ENCODE measurements around the gene PSD.

PSD gene

DNA sequence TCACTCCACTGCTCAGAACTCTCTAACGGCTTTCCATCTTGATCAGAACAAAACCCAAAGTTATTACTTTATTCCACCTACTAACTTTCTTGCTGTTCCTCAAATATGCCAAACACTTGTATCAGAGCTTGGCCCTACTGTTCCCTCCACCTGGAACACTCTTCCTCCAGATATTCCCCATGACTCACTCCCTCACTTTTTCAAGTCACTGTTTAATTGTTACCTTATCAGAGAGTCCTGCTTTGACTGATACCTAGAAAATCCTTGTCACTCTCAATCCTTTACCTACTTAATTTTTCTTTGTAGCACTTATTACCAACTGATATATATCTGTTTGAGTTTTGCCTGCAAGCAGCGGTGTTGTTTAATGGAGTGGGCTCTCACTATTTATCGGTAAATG lies 28.7 kb downstream of the PSD start:
- DNase-seq (ENCODE audit: low read depth in 2 of 2): no peak

DNA sequence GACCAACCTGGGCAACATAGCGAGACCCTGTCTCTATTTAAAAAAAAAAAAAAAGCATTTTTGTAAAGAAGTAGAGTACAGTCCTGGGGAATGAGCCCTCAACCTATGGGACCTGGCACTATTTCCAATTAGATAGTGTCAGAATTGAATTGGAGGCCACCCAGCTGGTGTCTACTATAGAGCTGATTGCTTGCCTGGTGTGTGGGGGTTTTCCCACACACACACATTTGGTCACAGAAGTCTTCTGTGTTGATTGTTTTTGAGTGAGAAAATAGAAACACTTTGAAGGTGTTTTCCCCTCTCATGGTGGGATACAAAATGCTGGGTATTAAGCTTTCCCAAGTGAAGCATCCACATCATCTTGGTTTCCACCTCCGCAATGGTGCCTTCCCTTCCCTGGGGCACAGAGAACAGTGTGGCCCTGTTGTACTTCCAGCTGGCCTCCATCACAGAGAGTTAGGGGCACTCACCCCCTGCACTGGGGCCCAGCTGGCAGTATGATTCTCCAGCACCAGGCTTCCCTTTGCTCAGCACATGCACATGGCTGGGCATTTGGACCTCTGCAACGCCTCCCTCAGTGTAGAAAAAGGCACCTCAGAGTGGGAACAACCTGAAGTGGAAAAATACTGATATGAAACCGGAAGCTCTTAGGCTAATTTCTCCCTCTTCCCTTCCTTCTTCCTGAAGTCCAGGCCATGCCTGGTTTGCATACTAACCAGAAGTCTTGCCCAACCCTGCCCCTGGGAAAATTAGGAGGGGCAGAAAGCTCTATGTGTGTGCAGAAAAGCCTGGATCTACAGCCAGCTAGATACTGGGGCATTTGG lies 33.8 kb downstream of the PSD start:
- DNase-seq (ENCODE audit: low read depth in 2 of 2): no peak

DNA sequence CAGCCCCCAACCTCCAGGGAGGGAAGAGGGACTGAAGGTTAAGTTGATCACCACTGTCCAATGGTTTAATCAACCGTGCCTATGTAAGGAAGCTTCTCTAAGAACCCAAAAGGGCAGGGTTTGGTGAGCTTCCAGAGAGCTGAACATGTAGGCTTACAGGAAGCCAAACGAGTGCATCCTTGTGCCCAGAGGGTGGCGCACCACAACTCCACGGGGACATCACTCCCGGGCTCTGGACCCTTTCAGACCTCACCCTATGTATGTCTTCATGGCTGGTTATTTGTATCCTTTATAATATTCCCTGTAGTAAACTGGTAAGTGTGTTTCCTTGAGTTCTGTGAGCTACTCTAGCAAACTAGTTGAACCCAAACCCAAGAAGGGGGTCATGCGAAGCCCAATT lies 34.5 kb downstream of the PSD start:
- DNase-seq (ENCODE audit: low read depth in 2 of 2): no peak

DNA sequence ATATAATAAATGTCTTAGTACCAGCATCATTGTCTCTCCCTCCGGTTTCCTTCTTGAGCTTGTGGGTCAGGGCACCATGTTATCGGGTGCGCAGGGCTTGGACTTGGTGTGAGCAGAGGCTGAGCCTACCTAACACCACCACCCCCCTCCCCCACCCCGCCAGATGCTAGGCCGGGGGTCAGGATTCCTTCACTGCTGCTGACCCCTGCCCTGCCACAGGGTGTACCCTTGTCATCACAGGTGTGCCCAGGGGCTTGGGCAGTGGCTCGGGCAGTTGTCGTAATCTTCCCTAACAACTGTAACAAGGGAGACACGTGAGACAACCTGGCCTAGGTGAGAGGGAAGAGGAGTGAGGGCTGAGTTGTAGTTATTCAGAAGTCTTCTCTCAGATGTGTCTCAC lies 35.7 kb downstream of the PSD start:
- no peak for DNase-seq (ENCODE audit: low read depth in 2 of 2)

DNA sequence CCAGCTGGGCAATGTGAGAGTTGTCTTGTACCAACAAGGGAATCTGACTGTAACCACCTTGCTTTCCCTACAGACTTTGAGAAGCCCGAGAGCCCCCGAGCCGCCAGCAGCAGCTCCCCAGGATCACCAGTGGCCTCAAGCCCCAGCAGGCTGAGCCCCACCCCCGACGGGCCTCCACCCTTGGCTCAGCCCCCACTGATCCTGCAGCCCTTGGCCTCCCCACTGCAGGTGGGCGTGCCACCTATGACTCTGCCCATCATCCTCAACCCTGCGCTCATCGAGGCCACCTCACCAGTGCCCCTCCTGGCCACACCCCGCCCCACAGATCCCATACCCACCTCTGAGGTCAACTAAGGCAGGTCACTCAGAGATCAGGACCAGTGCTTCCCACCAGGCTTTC lies 36.6 kb downstream of the PSD start:
- DNase-seq (ENCODE audit: low read depth in 2 of 2): no peak

DNA sequence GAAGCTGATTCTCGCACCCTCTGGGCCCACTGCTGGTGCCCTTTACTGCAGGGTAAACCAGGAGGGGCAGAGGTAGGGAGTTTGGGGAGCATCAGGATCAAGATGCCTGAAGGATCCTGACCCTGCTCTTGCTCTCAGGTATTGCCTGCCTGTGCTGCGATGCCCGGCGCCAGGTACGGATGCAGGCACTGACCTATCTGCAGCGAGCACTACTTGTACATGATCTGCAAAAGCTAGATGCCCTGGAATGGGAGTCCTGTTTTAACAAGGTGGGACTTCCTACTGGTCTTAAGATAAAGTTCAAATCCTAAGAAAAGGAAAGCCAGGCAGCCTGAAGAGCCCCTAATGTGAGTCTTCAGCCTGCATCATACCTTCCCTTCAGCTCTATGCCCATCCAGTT lies 39.2 kb downstream of the PSD start:
- DNase-seq (ENCODE audit: low read depth in 2 of 2): no peak

DNA sequence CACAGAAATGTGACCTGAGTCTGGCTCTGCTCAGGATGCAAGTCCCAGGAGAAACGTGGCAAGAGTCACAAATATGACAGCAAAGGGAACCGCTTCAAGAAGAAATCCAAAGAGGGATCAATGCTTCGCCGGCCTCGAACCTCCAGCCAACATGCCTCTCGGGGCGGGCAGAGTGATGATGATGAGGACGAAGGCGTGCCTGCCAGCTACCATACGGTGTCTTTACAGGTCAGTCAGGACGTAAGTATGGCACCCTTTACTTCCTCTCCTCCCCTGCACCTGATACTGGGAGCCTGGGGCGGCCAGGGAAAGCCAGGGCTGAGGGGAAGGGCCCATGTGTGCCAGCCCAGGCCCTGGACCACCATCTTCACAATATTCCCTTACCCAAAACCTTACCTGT lies 41.7 kb downstream of the PSD start:
- DNase-seq (ENCODE audit: low read depth in 2 of 2): no peak

DNA sequence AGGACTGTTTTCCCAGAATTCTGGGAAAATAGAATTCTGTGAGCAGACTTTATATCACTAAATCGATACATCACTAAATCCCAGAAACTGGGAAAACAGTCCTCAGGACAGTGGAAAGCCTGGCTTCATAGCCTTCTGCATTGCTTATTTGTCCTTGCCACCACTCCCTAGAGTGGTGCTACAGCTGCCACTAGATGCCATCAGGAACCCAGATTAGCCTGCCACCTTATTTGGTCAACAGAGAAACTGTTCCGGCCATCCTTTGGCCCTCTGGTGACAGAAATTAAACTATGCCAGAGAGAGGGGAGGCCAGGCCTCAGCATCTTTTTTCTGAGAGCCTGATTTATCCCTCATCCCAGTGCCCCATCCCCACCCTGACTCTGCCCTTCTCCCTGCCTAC lies 42.7 kb downstream of the PSD start:
- DNase-seq (ENCODE audit: low read depth in 2 of 2): no peak

DNA sequence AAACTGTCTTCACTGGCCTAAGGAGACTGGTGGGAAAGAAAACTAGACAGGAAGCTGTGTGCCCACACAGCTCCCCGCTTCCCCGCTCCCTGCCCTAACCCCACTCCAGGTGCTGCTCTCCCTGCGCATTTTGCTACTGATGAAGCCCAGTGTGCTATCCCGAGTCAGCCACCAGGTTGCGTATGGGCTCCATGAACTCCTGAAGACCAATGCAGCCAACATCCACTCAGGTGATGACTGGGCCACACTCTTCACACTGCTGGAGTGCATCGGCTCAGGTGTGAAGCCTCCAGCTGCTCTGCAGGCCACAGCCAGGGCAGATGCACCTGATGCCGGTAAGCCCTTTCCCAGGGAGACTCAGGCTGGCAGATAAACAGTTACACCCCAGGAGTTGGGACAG lies 43.3 kb downstream of the PSD start:
- no peak for DNase-seq (ENCODE audit: low read depth in 2 of 2)

DNA sequence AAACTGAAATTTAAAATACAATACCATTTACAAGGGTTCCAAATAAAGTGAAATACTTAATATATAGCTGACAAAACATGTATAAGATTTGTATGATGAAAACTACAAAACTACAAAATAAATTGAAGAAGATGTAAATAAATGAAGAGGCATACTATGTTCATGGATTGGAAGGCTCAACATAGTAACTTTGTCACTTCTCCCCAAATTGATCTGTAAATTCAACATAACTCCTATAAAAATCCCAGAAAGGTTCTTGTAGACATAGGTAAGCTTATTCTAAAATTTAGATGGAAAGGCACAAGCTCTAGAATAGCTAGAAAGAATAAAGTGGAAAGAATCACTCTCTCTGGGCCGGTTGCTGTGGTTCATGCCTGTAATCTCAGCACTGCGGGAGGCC lies 47.3 kb downstream of the PSD start:
- no peak for DNase-seq (ENCODE audit: low read depth in 2 of 2)

DNA sequence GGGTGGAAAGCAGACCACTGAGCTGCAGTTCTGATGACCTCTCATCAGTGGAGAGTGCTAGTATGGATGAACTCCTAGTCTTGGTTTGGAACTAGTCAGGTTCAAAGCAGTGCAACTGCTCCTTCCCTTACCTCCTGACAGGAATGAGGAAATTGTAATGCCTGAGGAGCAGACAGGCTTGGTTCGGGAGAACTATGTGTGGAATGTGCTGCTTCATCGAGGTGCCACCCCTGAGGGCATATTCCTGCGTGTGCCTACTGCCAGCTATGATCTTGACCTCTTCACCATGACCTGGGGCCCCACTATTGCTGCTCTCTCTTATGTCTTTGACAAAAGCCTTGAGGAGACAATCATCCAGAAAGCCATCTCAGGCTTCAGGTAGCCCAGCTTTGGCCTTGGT lies 50.5 kb downstream of the PSD start:
- DNase-seq (ENCODE audit: low read depth in 2 of 2): no peak

DNA sequence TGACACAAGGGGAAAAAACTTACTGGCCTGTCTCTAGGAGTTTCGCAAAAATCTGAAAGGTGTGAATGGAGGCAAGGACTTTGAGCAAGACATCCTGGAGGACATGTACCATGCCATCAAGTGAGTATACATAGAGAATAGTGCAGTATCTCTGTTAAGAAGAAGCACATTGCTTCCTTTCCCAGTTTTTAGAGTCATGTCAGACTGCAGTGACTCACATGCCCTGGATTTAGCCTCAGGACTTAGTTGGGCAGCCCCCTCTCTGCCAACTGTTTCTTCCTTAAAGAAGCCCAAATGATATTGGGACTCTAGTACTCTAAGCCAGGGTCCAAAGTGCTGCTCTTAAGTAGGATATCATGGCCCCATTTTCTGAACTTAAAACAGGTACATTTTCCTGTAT lies 51.1 kb downstream of the PSD start:
- no peak for DNase-seq (ENCODE audit: low read depth in 2 of 2)

DNA sequence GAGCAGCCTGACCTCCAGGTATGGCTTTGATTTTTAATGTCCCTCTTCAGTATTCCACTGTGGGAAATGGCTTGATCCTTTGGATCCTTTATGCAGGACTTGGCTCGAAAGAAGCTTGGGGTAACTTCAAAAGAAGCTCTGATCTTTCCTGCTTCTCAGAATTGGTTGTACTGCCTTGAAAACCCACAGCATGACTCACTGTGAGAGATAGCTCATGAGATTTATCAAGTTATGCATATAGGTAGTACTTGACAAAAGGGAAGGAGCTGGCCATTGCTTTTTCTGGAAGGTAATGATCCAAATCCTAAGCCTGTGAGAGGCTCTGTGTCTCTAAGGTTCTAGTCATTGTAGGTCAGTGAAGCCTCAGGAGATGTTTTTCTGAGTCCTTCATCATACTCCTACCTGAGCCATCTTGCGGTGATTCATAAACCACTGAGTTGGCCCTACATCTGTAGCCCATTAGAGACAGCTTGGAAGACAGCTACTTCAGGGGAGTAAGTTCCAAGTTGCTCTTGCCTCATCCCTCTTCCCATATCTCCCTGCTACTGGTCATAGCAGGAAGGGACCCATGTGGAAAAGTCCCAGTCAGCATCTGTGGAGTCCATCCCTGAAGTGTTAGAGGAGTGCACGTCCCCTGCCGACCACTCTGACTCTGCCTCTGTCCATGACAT lies 59.7 kb downstream of the PSD start:
- DNase-seq (ENCODE audit: low read depth in 2 of 2): no peak

DNA sequence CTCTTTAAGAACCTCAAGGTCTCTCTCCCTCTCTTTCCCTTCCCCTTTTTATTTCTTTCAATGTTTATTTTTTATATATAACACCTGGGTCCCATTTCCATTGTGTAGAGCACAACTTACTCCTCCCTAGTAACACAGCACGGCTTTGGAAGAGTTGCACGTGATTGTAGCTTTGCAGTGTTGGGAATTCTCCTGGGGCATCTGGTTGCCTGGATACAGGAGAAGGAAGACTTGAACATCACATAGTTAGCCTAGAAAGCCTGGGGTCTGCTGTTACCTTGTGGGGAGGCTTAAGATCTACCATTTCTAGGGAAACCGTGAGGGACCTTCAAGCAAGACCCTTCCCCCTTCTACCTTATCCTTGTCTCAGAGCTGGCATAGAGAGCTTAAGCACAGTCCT lies 64.1 kb downstream of the PSD start:
- no peak for DNase-seq (ENCODE audit: low read depth in 2 of 2)
